Endothelial cell of umbilical vein (primary cell): ENCODE data around the gene JMJD8.

Experiments used
- CTCF ChIP-seq, 2 donors: IDR thresholded peaks; 1 replicate in 1 of 2; 2 replicates in 1 of 2; pipeline ENCODE4 v1.5.1; 2011; ENCODE audit warnings: low read length in 2 of 2, mild to moderate bottlenecking in 2 of 2, moderate library complexity in 2 of 2, control low read depth in 1 of 2, inconsistent platforms in 1 of 2, low read depth in 1 of 2; ENCODE audit not compliant: insufficient read depth in 1 of 2; ENCODE audit errors: extremely low read depth in 1 of 2
- EZH2 ChIP-seq: IDR thresholded peaks from 2 replicates; pipeline ENCODE4 v1.6.1; 2012; ENCODE audit warnings: borderline replicate concordance, low read depth, mild to moderate bottlenecking, moderate library complexity, low read length, inconsistent platforms; ENCODE audit not compliant: severe bottlenecking
- POLR2A ChIP-seq: IDR thresholded peaks from 2 replicates; pipeline ENCODE4 v1.6.1; 2012; ENCODE audit warnings: low read depth, mild to moderate bottlenecking, control low read depth, low read length
- TF ChIP-seq, protein P1 (sequence below): IDR thresholded peaks from 2 replicates; pipeline ENCODE4 v1.6.1; 2011; ENCODE audit not compliant: insufficient read depth, insufficient read length

- TF ChIP-seq, protein P1, sequence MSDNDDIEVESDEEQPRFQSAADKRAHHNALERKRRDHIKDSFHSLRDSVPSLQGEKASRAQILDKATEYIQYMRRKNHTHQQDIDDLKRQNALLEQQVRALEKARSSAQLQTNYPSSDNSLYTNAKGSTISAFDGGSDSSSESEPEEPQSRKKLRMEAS, result no peak
- TF ChIP-seq EZH2 (no peak), POLR2A (no peak), CTCF (IDR thresholded peaks at IDR 0.05; ENCODE audit: extremely low read depth in 1 of 2, insufficient read depth in 1 of 2, low read depth in 1 of 2, low read length in 2 of 2) (no peak)
These were observed 5.8 kb downstream of the JMJD8 start for GRCh38 chr16:678209-678857.
